Ammon's horn (tissue), 1 donor: ENCODE results near the gene HMX2.

Experiments
- DNase-seq: peaks from one replicate; pipeline ENCODE4 v3.0.0-alpha.2; 2016; ENCODE audit warnings: low spot score

Gene HMX2

GRCh38 chr10:123139521-123140163 lies 8.3 kb upstream of the HMX2 start:
- no peak for DNase-seq

- DNase-seq = no peak
Observed at GRCh38 chr10:123140164-123140982, 7.6 kb upstream of the HMX2 start.

- DNase-seq = no peak
Observed at GRCh38 chr10:123140983-123141390, 6.9 kb upstream of the HMX2 start.

- no peak for DNase-seq
Observed at GRCh38 chr10:123141791-123142700, 5.9 kb upstream of the HMX2 start.

GRCh38 chr10:123142701-123143161 lies 5.2 kb upstream of the HMX2 start:
- DNase-seq = no peak

- no peak for DNase-seq
Observed at GRCh38 chr10:123143162-123143824, 4.6 kb upstream of the HMX2 start.

GRCh38 chr10:123143825-123144168 lies 4.1 kb upstream of the HMX2 start:
- no peak for DNase-seq

GRCh38 chr10:123144697-123145541 lies 3.0 kb upstream of the HMX2 start:
- DNase-seq = no peak

GRCh38 chr10:123145542-123146012 lies 2.4 kb upstream of the HMX2 start:
- no peak for DNase-seq

- DNase-seq = no peak
Observed at GRCh38 chr10:123146013-123146893, 1.7 kb upstream of the HMX2 start.

- no peak for DNase-seq
Observed at GRCh38 chr10:123146894-123147634, 872 bp upstream of the HMX2 start.

GRCh38 chr10:123148414-123149161 lies 652 bp downstream of the HMX2 start:
- DNase-seq = no peak

GRCh38 chr10:123149162-123149567 lies 1.2 kb downstream of the HMX2 start:
- no peak for DNase-seq

GRCh38 chr10:123149568-123150270 lies 1.8 kb downstream of the HMX2 start:
- DNase-seq = no peak

- DNase-seq = no peak
Observed at GRCh38 chr10:123150271-123150985, 2.5 kb downstream of the HMX2 start.

GRCh38 chr10:123150986-123151736 lies 3.2 kb downstream of the HMX2 start:
- DNase-seq = no peak
